Esophagus (tissue), 2 donors: ENCODE results near the gene PANK3. TPM values are rescaled to one million over a fixed set of nuclear protein-coding genes. Genes with fewer than 3 reads are reported as not detected.

Experiments
- H3K27ac ChIP-seq, 2 donors: one replicate each; pipeline ENCODE4 v1.5.1; 2013; ENCODE audit warnings: low read depth in 2 of 2, mild to moderate bottlenecking in 2 of 2, inconsistent platforms in 1 of 2, low read length in 1 of 2, moderate library complexity in 1 of 2
- H3K27me3 ChIP-seq, 2 donors: one replicate each; pipeline ENCODE4 v1.6.1; 2013; ENCODE audit warnings: low read length in 2 of 2, control low read depth in 1 of 2, mild to moderate bottlenecking in 1 of 2; ENCODE audit not compliant: insufficient read depth in 2 of 2, control insufficient read depth in 1 of 2
- H3K36me3 ChIP-seq, 2 donors: one replicate each; pipeline ENCODE4 v1.6.1; 2013; ENCODE audit warnings: low read length in 1 of 2; ENCODE audit not compliant: control insufficient read depth in 2 of 2, insufficient read depth in 2 of 2
- H3K4me1 ChIP-seq, 2 donors: one replicate each; pipeline ENCODE4 v1.6.1; 2013; ENCODE audit warnings: low read length in 1 of 2; ENCODE audit not compliant: control insufficient read depth in 2 of 2, insufficient read depth in 2 of 2
- H3K4me3 ChIP-seq, 2 donors: one replicate each; pipeline ENCODE4 v1.5.1; 2013; ENCODE audit warnings: low read length in 2 of 2, mild to moderate bottlenecking in 2 of 2, low read depth in 1 of 2, moderate library complexity in 1 of 2
- H3K9me3 ChIP-seq, 2 donors: one replicate each; pipeline ENCODE4 v1.6.1; 2013; ENCODE audit warnings: mild to moderate bottlenecking in 2 of 2, low read depth in 1 of 2, low read length in 1 of 2, moderate library complexity in 1 of 2; ENCODE audit not compliant: control insufficient read depth in 2 of 2, insufficient read depth in 1 of 2
- WGBS, 2 donors: extraction: QIAGEN DNeasy Blood & Tissue Kit; methylation state at CpG; one replicate each; pipeline ENCODE4 v1.1.7; 2013; 5-methylcytosine and 5-hydroxymethylcytosine counted together
- polyA plus RNA-seq, 2 donors: library from polyadenylated mRNA; stranded (reverse); fragments of 200-250 nt; gene quantifications; one replicate each; pipeline ENCODE4 v1.2.3, GENCODE V29; 2013
- donor health status: healthy with polysubstance abuse.
- donor health status: Bipolar disorder and iron deficiency.

PANK3 gene
- polyA plus RNA-seq, 2 donors = 3.7 to 7.5 TPM

DNA sequence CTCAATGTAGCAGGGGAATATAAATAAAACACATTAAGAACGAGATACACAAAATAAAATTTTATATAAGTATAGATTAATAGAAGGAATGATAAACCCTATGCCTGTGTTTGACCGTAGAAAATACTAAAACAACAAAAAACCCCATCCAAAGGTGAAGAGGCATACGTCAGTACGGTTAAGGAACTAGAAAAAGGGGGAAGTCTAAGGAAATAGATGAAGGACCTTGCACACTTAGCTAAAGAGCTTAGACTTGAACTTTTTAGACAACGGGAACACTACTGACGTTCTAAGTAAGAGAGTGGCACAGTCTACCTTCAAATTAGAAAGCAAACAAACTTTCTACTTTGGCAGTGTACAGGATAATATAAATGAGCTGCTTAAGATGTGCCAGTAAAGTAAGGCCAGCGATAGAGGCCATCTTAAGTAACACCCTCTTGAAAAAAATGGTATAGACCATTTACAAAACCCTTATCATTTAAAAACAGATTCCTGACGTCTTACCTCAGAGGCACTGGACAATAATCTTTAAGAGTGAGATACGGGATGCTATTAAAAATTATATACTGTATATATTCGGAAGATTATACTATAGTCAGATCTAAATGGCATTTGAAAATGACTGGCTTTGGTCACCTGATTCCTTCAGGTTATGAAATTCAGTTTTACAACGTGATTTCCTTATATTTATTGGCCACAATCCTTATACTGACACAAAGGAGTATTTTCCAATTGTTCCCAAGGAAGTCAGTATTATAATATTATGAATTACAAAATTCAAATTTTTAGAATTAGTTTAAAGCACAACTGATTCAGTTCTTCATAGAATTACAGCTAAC, 8.5 kb downstream of the PANK3 start:
- Histone ChIP-seq H3K27ac (no peak overlapping the region), H3K9me3 (no peaks in the 10 kb centered on the region), H3K36me3 (no peaks in the 10 kb centered on the region), H3K4me3 (no peak overlapping the region), H3K27me3 (no peaks in the 10 kb centered on the region), H3K4me1 (peaks cover 0 to 2% of the 10 kb centered on the region in 2 donors)
- WGBS, 2 donors = 88 to 89% methylated on average over 11 of the region's 11 CpGs

DNA sequence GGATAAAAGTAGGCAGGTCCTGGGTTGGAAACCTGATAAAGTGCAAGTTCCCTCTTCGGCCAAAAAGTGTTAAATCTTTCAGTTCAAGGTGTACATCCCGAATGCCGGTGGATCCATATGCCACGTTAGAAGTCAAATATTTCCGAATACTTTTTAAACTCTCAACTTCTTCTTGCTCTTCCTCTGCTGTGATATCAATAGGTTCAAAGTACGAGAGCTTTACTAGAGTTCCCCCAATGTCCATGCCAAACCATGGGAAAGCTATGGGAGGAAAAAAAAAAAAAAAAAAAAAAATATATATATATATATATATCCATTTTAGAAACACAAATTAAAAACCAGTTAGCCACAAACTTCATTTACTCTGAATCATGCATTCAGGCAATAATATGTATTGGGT, 10.4 kb downstream of the PANK3 start:
- Histone ChIP-seq H3K4me3 (no peak overlapping the region), H3K36me3 (no peaks in the 10 kb centered on the region), H3K4me1 (no peaks in the 10 kb centered on the region), H3K27me3 (no peaks in the 10 kb centered on the region), H3K27ac (no peak overlapping the region), H3K9me3 (no peaks in the 10 kb centered on the region)
- WGBS, 2 donors = 97 to 98% methylated on average over 6 of the region's 6 CpGs

DNA sequence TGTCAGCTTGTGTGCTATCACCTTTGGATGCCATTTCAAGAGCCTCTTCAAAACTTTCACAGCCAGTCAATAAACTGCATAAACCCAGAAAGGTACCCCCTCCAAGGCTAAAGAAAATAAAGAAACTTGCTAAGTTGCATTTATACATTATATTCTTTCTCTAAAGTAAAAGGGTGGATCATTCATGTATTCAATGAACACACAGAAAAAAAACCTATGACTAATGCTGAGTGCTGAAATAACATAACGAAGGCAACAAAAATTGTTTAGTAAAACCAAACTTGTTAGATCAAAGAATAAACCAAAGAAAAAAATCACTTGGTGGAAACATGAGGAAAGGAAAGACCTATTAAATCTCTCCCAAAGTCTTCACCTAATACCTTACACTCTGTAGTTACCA, 15.2 kb downstream of the PANK3 start:
- Histone ChIP-seq H3K27ac (no peak overlapping the region), H3K4me3 (no peak overlapping the region), H3K9me3 (no peaks in the 10 kb centered on the region), H3K27me3 (no peaks in the 10 kb centered on the region), H3K36me3 (peaks cover 0 to 4% of the 10 kb centered on the region in 2 donors), H3K4me1 (no peaks in the 10 kb centered on the region)
- WGBS, 2 donors = 77 to 78% methylated on average over 1 of the region's 1 CpG

DNA sequence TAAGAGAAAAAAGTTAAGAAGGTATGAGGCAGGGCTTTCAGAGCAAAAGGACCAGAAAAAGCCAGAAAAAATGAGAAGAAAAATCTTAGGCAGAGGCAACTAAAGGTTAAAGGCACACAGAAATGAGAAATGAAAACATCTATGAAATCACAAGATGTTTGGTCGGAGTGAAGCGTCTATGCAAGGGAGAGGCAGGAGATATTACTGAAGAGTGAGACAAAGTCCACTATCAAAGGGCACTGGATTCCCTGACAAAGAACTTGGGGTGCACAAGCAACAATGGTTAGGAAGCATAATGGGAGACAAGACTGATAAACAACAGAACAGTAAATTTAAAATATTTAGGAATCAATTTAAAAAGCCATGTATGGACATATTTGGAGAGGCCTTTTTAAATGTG, 16.9 kb downstream of the PANK3 start:
- Histone ChIP-seq H3K4me1 (no peaks in the 10 kb centered on the region), H3K27me3 (no peaks in the 10 kb centered on the region), H3K9me3 (no peaks in the 10 kb centered on the region), H3K36me3 (peaks cover 4% of the 10 kb centered on the region in 2 donors), H3K27ac (no peak overlapping the region), H3K4me3 (no peak overlapping the region)
- 58 to 81% methylated on average over 2 of the region's 2 CpGs for WGBS, 2 donors

DNA sequence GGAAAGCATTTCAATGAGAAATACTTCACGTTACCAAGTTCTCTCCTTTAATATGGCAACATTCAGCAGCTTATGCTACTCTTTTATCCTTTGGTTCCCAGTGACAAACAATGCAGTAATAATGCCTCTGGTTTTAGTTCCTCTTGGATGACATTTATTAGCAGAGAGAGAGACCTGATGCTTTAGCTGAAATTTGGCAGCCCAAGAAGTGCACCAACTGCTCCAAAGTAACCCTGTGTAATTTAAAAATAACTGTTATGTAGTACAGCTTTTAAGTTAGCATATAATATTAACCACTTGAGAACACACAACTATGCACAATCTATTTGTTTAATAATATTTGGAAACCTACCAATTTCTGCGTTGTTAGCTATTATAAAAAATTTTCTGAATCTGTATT, 21.8 kb downstream of the PANK3 start:
- 95 to 99% methylated on average over 2 of the region's 2 CpGs for WGBS, 2 donors
- peaks cover 8 to 9% of the 10 kb centered on the region in 2 donors for H3K36me3 ChIP-seq

DNA sequence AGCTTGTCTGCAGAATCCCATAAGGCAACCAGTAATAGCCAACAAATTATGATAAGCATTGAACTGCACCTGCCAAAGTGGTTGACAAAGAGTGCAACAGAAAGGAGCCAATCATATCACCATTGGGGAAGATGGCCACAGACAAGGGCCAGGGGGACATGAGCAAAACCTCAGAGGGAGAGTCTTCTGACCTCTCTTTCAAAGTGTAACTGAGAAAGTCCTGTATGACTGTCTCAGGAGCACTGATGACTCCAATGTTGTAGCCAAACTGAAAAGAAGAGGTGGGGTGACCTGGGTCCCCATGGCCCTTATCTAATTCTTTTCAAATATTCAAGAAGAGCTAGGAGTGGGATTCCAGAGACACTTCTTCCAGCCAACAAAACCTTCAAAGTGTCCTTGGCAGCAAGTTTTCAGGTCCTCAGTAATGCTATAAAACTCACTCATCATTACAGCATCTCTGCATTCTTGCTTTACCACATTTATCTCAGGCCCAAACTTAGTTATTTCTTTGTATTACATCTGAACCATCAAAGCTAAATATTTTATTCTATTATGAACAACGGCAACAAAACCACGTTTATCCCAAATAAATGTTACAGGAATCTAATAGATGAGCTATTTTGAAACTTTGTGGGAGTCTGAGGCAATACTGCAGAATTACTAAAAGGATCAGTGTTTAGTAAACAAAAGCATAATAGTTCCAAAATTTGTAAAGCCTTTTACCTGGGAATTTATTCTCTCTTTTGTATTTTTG, 25.6 kb downstream of the PANK3 start:
- H3K27me3 ChIP-seq = no peaks in the 10 kb centered on the region
- no peaks in the 10 kb centered on the region for H3K9me3 ChIP-seq
- WGBS, 2 donors = 86 to 87% methylated on average over 2 of the region's 2 CpGs
- H3K27ac ChIP-seq = no peak overlapping the region
- no peaks in the 10 kb centered on the region for H3K4me1 ChIP-seq
- peaks cover 4 to 9% of the 10 kb centered on the region in 2 donors for H3K36me3 ChIP-seq
- H3K4me3 ChIP-seq = no peak overlapping the region

More for the DNA sequence above, 21.8 kb downstream of the PANK3 start:
- no peak overlapping the region for H3K4me3 ChIP-seq
- no peaks in the 10 kb centered on the region for H3K4me1 ChIP-seq
- no peaks in the 10 kb centered on the region for H3K9me3 ChIP-seq
- H3K27me3 ChIP-seq = no peaks in the 10 kb centered on the region
- H3K27ac ChIP-seq = no peak overlapping the region

DNA sequence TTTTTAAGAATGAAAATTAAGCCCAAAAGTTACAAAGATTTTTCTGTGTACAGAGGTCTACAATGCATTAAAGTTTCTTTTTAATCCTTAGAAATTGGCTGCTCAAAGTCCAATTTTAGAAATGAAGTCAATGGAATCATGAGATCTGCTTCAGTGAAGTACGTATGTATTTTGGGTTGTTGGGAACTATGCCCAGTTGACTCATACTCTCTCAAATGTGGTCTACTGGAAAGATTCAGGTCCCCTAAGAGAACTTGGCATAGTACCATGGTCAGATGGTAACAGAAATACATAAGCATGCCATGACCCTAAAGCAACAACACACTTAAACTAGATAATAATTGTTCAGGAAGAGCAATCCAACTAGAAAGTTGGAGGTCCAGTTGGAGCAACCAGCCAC, 27.0 kb downstream of the PANK3 start:
- 28 to 38% methylated on average over 1 of the region's 1 CpG for WGBS, 2 donors
- H3K4me1 ChIP-seq = no peaks in the 10 kb centered on the region
- no peak overlapping the region for H3K4me3 ChIP-seq
- H3K9me3 ChIP-seq = no peaks in the 10 kb centered on the region
- no peak overlapping the region for H3K27ac ChIP-seq
- H3K27me3 ChIP-seq = no peaks in the 10 kb centered on the region
- H3K36me3 ChIP-seq = peaks cover 4 to 5% of the 10 kb centered on the region in 2 donors

DNA sequence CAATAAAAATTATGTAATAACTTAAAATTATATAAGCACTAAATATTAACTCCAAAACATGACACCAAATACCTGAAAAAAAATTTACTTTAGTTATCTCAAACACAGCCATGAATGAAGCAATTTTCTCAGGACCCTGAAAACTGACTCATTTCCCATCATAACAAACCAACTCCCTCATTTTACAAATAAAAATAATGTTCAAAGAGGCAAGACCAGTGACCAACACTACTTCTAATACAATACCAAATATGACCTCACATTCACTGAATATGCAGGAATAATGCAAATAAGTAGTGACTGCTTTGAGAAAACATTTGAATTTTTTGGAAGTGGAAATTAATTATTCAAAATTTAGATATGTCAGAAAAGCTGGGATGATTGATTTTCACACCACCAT, 28.5 kb downstream of the PANK3 start:
- H3K27ac ChIP-seq = no peak overlapping the region
- no peaks in the 10 kb centered on the region for H3K9me3 ChIP-seq
- no peak overlapping the region for H3K4me3 ChIP-seq
- H3K36me3 ChIP-seq = peaks cover 4 to 5% of the 10 kb centered on the region in 2 donors
- no peaks in the 10 kb centered on the region for H3K4me1 ChIP-seq
- H3K27me3 ChIP-seq = no peaks in the 10 kb centered on the region

DNA sequence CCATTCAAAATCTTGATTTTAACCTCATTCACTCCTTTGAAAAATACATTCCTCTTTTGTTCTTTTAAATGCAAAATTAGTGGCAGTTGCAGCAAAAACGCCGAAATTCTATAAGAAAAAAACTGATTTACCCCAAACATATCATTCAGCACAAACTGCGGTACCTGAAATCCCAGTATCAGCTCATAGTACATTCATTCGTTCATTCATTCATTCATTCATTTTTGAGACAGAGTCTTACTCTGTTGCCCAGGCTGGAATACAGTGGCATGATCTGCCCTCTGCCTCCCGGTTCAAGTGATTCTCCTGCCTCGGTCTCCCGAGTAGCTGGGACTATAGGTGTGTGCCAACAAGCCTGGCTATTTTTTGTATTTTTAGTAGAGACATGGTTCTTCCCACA, 29.6 kb downstream of the PANK3 start:
- Histone ChIP-seq H3K27me3 (no peaks in the 10 kb centered on the region), H3K4me1 (no peaks in the 10 kb centered on the region), H3K27ac (no peak overlapping the region), H3K9me3 (no peaks in the 10 kb centered on the region), H3K4me3 (no peak overlapping the region), H3K36me3 (peaks cover 4 to 5% of the 10 kb centered on the region in 2 donors)
- WGBS, 2 donors = 96 to 99% methylated on average over 7 of the region's 7 CpGs
